Astrocyte (in vitro differentiated cells and primary cell): ENCODE data around the gene CCAR1. TPM values are rescaled to one million over a fixed set of nuclear protein-coding genes. Genes with fewer than 3 reads are reported as not detected.
A peak's percentile ranks its signal among the peaks of the same experiment; 100 is the strongest.
"Not testable (repeated sequence)": the region's sequence is repeated elsewhere in the genome, so short reads cannot be mapped to it uniquely, and the experiment has no call there.

Experiments
- DNase-seq: peaks from one replicate; pipeline ENCODE4 v3.0.0-alpha.2; 2010; ENCODE audit warnings: low read depth
- FAIRE-seq: peaks from 2 replicates; lab custom pipeline; 2011; peaks lifted over from hg19 to GRCh38; lab: Jason Lieb, UNC
- H2AFZ ChIP-seq: 2 replicates; pipeline ENCODE4 v1.6.0; 2012; ENCODE audit warnings: low read depth, low read length, inconsistent platforms
- H3K27ac ChIP-seq: 2 replicates; pipeline ENCODE4 v1.5.1; 2011; ENCODE audit warnings: low read depth, low read length, inconsistent platforms
- H3K27me3 ChIP-seq: 2 replicates; pipeline ENCODE4 v1.6.0; 2011; ENCODE audit warnings: low read length, inconsistent platforms; ENCODE audit not compliant: insufficient read depth
- H3K36me3 ChIP-seq: 2 replicates; pipeline ENCODE4 v1.5.1; 2011; ENCODE audit warnings: low read length, inconsistent platforms; ENCODE audit not compliant: insufficient read depth
- H3K4me1 ChIP-seq: 2 replicates; pipeline ENCODE4 v1.5.1; 2011; ENCODE audit warnings: low read length, inconsistent platforms; ENCODE audit not compliant: insufficient read depth
- H3K4me2 ChIP-seq: 2 replicates; pipeline ENCODE4 v1.6.0; 2012; ENCODE audit warnings: low read length, inconsistent platforms
- H3K4me3 ChIP-seq: 2 replicates; pipeline ENCODE4 v1.5.1; 2011; ENCODE audit warnings: low read depth, mild to moderate bottlenecking, low read length, inconsistent platforms; ENCODE audit not compliant: insufficient read depth
- H3K79me2 ChIP-seq: 2 replicates; pipeline ENCODE4 v1.6.0; 2012; ENCODE audit warnings: mild to moderate bottlenecking, low read length, inconsistent platforms; ENCODE audit not compliant: insufficient read depth
- H3K9ac ChIP-seq: 2 replicates; pipeline ENCODE4 v1.6.0; 2012; ENCODE audit warnings: mild to moderate bottlenecking, low read length, inconsistent platforms
- H3K9me3 ChIP-seq: 2 replicates; pipeline ENCODE4 v1.5.1; 2012; ENCODE audit warnings: low read depth, mild to moderate bottlenecking, low read length, inconsistent platforms; ENCODE audit not compliant: insufficient read depth
- H4K20me1 ChIP-seq: 2 replicates; pipeline ENCODE4 v1.6.0; 2012; ENCODE audit warnings: low read length, inconsistent platforms; ENCODE audit not compliant: insufficient read depth
- H3K27ac Mint-ChIP-seq: one replicate; pipeline ENCODE4 v1.8.0; 2021; ENCODE audit warnings: mild to moderate bottlenecking, mixed read lengths; ENCODE audit not compliant: unreplicated experiment
- H3K27me3 Mint-ChIP-seq: one replicate; pipeline ENCODE4 v1.8.0; 2021; ENCODE audit warnings: low read depth, mixed read lengths; ENCODE audit not compliant: unreplicated experiment
- H3K36me3 Mint-ChIP-seq: one replicate; pipeline ENCODE4 v1.8.0; 2021; ENCODE audit warnings: low read depth, mixed read lengths; ENCODE audit not compliant: unreplicated experiment
- H3K4me1 Mint-ChIP-seq: one replicate; pipeline ENCODE4 v1.8.0; 2021; ENCODE audit warnings: low read depth, mixed read lengths; ENCODE audit not compliant: unreplicated experiment
- H3K4me3 Mint-ChIP-seq: one replicate; pipeline ENCODE4 v1.8.0; 2021; ENCODE audit warnings: mild to moderate bottlenecking, moderate library complexity, mixed read lengths; ENCODE audit not compliant: unreplicated experiment
- H3K9me3 Mint-ChIP-seq: one replicate; pipeline ENCODE4 v1.8.0; 2021; ENCODE audit warnings: mild to moderate bottlenecking, mixed read lengths; ENCODE audit not compliant: unreplicated experiment
- EZH2 ChIP-seq: IDR thresholded peaks from 2 replicates; pipeline ENCODE4 v1.6.1; 2012; ENCODE audit warnings: mild to moderate bottlenecking, low read length, inconsistent platforms; ENCODE audit not compliant: insufficient read depth
- total RNA-seq: library from RNA; stranded (reverse); gene quantifications from 2 replicates; pipeline ENCODE4 v1.2.1, GENCODE V29; 2021
- TF ChIP-seq, protein P1 (sequence below): IDR thresholded peaks from 2 replicates; pipeline ENCODE4 v1.5.1; 2011; ENCODE audit warnings: low read depth, mild to moderate bottlenecking, inconsistent platforms, low read length, moderate library complexity; ENCODE audit not compliant: insufficient read depth

CCAR1 gene
- total RNA-seq, 1 donor from 2014 or later: 72.8 TPM

DNA sequence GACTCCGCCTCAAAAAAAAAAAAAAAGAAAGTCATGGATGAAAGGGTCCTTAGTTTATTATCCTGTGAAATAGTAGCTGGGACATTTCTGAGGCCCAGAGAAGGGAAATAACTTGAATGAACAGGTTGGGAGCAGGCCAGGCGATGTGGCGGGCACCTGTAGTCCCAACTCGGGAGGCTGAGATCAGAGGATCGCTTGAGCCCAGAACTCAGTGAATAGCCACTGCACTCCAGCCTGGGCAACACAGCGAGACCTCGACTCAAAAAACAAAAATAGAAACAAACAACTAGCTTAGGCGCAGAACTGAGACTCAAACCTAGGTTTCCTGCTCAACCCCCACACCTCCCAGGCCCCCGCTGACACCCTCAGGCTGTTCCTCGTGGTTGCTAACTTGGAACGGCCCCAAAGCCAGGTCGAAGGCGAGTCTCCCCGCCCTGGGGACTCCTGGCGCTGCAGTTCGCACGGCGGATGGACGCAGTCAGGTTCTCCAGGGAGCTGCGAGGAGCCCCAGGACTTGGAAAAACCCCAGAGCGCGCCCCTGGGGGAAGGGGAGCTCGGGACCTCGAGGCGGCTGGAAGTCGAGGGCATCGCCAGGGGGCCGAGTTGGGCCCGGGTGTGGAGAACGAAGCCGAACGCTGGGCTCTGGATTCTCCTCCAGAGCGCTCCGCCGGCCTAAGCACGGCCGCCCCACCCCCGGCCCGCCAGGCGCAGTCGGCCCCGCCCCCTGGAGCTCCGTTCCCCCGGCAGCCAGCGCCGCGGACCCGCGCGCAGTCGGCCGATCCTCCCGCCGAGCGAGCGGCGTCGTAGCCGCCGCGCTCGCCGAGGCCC, 105.9 kb downstream of the CCAR1 start, which contains the start of gene STOX1:
Gene STOX1 (plus strand): TSS at position 768 of the 828 bp plus-strand sequence. CDS start 93 bp downstream, outside the sequence.
- Histone ChIP-seq H3K4me3 (peak within 1 kb of the TSS; percentile 60), H3K27me3 (peaks cover 18% of the 10 kb centered on the region), H3K4me2 (peak within 1 kb of the TSS; percentile 92), H3K9me3 (no peaks in the 10 kb centered on the region), H4K20me1 (no peaks in the 10 kb centered on the region), H3K79me2 (no peaks in the 10 kb centered on the region), H2AFZ (peak within 1 kb of the TSS; percentile 87), H3K4me1 (peaks cover 3% of the 10 kb centered on the region), H3K36me3 (no peaks in the 10 kb centered on the region), H3K27ac (no peak within 1 kb of the TSS), H3K9ac (peak within 1 kb of the TSS; percentile 60)
- Mint-ChIP-seq H3K27ac (peak within 1 kb of the TSS; percentile 41), H3K4me3 (peak within 1 kb of the TSS; percentile 82), H3K27me3 (peaks cover 21% of the 10 kb centered on the region), H3K9me3 (no peaks in the 10 kb centered on the region), H3K4me1 (peaks cover 2% of the 10 kb centered on the region), H3K36me3 (no peaks in the 10 kb centered on the region)
- peak; percentile 46 for DNase-seq
- TF ChIP-seq, protein P1, sequence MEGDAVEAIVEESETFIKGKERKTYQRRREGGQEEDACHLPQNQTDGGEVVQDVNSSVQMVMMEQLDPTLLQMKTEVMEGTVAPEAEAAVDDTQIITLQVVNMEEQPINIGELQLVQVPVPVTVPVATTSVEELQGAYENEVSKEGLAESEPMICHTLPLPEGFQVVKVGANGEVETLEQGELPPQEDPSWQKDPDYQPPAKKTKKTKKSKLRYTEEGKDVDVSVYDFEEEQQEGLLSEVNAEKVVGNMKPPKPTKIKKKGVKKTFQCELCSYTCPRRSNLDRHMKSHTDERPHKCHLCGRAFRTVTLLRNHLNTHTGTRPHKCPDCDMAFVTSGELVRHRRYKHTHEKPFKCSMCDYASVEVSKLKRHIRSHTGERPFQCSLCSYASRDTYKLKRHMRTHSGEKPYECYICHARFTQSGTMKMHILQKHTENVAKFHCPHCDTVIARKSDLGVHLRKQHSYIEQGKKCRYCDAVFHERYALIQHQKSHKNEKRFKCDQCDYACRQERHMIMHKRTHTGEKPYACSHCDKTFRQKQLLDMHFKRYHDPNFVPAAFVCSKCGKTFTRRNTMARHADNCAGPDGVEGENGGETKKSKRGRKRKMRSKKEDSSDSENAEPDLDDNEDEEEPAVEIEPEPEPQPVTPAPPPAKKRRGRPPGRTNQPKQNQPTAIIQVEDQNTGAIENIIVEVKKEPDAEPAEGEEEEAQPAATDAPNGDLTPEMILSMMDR: no peak
- TF ChIP-seq EZH2: no peak
- no peak for FAIRE-seq

DNA sequence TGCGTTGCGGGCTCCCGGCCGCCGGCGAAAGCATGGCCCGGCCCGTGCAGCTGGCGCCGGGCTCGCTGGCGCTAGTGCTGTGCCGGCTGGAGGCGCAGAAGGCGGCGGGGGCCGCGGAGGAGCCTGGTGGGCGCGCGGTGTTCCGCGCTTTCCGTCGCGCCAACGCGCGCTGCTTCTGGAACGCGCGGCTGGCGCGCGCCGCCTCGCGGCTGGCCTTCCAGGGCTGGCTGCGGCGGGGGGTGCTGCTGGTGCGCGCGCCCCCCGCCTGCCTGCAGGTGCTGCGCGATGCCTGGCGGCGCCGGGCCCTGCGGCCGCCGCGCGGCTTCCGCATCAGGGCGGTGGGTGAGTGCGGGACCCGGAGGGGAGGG, 106.5 kb downstream of the CCAR1 start:
- H3K9ac ChIP-seq, H3K36me3 ChIP-seq, H3K4me1 ChIP-seq, H3K9me3 ChIP-seq, H3K36me3 Mint-ChIP-seq, H3K4me1 Mint-ChIP-seq, H2AFZ ChIP-seq, H3K79me2 ChIP-seq, H3K27ac ChIP-seq, H4K20me1 ChIP-seq, DNase-seq, H3K4me3 Mint-ChIP-seq, H3K27ac Mint-ChIP-seq, H3K9me3 Mint-ChIP-seq, FAIRE-seq: not testable (repeated sequence)
- Histone ChIP-seq H3K27me3 (peaks cover 18% of the 10 kb centered on the region), H3K4me3 (peak overlapping the region; percentile 60), H3K4me2 (peak overlapping the region; percentile 92)
- peaks cover 21% of the 10 kb centered on the region for H3K27me3 Mint-ChIP-seq

DNA sequence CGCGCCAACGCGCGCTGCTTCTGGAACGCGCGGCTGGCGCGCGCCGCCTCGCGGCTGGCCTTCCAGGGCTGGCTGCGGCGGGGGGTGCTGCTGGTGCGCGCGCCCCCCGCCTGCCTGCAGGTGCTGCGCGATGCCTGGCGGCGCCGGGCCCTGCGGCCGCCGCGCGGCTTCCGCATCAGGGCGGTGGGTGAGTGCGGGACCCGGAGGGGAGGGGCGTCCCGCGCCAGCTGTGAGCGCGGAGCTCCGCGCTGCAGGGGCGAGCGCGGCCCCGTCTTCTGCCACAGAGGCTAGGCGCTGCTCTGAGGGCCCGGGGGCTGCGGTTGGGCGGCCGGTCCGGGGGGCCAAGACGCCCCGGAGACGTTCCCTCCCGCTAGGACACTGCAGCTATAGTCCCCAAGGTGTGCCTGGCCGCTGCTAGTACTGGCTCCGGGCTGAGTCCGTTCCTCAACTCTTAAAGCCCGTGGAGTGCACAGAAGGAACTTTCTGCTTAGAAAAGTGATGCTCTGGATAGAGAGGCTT, 107.1 kb downstream of the CCAR1 start:
- not testable (repeated sequence) for H3K36me3 ChIP-seq, H3K4me1 ChIP-seq, DNase-seq, H3K4me1 Mint-ChIP-seq, H3K9me3 Mint-ChIP-seq, H3K9ac ChIP-seq, H4K20me1 ChIP-seq, H3K27ac ChIP-seq, H3K79me2 ChIP-seq, FAIRE-seq, H3K9me3 ChIP-seq, H3K36me3 Mint-ChIP-seq, H3K27ac Mint-ChIP-seq
- H3K4me2 ChIP-seq: peak overlapping the region; percentile 75
- peak overlapping the region; percentile 33 for H3K4me3 ChIP-seq
- Mint-ChIP-seq H3K4me3 (peak overlapping the region; percentile 60), H3K27me3 (peaks cover 21% of the 10 kb centered on the region)
- peak overlapping the region; percentile 34 for H2AFZ ChIP-seq
- H3K27me3 ChIP-seq: peaks cover 18% of the 10 kb centered on the region
